Transverse colon (tissue), 4 donors: Measurements from ENCODE around the gene SORT1.

Experiments
- CTCF ChIP-seq, 5 experiments: fragments of 200-600 bp in 3 of 5; fragments of 450-650 bp in 2 of 5; sonication (generic) in 3 of 5; IDR thresholded peaks; 1 replicate in 2 of 5; 2 replicates in 3 of 5; pipeline ENCODE4 v1.5.1; 2016 to 2017; ENCODE audit warnings: antibody characterized with exemption in 5 of 5, inconsistent platforms in 3 of 5, mild to moderate bottlenecking in 2 of 5, moderate library complexity in 1 of 5
- EP300 ChIP-seq: sonication (generic); formaldehyde crosslinking; IDR thresholded peaks from one replicate; pipeline ENCODE4 v1.6.1; 2017; ENCODE audit warnings: antibody characterized with exemption, low read depth
- POLR2A ChIP-seq: fragments of 450-650 bp; IDR thresholded peaks from one replicate; pipeline ENCODE4 v1.6.1; 2016; ENCODE audit warnings: antibody characterized with exemption, mild to moderate bottlenecking, moderate library complexity
- POLR2AphosphoS5 ChIP-seq, 3 donors: sonication (generic); formaldehyde crosslinking; IDR thresholded peaks; one replicate each; pipeline ENCODE4 v1.6.1; 2016; ENCODE audit warnings: antibody characterized with exemption in 3 of 3

GRCh38 chr1:109269212-109269980 lies 128.3 kb downstream of the SORT1 start:
- no peak for TF ChIP-seq CTCF (IDR thresholded peaks at IDR 0.05)
- no peak for TF ChIP-seq POLR2A
- no peak for TF ChIP-seq POLR2AphosphoS5 (IDR thresholded peaks at IDR 0.05)
- TF ChIP-seq EP300: no peak
